Ectodermal cell (in vitro differentiated cells): Measurements from ENCODE around the gene RXRA.

Source experiments
- H3K27ac ChIP-seq: 2 replicates; pipeline ENCODE4 v1.7.0; 2013; ENCODE audit warnings: mild to moderate bottlenecking, low read depth, low read length; ENCODE audit not compliant: insufficient read depth, poor library complexity, severe bottlenecking
- H3K27me3 ChIP-seq: 2 replicates; pipeline ENCODE4 v1.7.0; 2013; ENCODE audit warnings: mild to moderate bottlenecking, low read length; ENCODE audit not compliant: insufficient read depth, control insufficient read depth, poor library complexity, severe bottlenecking
- H3K36me3 ChIP-seq: one replicate; pipeline ENCODE4 v1.7.0; 2013; ENCODE audit warnings: low read length; ENCODE audit not compliant: control insufficient read depth, insufficient read depth
- H3K4me1 ChIP-seq: one replicate; pipeline ENCODE4 v1.7.0; 2013; ENCODE audit warnings: low read length; ENCODE audit not compliant: control insufficient read depth, insufficient read depth
- H3K4me3 ChIP-seq: 2 replicates; pipeline ENCODE4 v1.7.0; 2013; ENCODE audit warnings: low read depth, low read length, control low read depth; ENCODE audit not compliant: insufficient read depth
- H3K9me3 ChIP-seq: 2 replicates; pipeline ENCODE4 v1.7.0; 2013; ENCODE audit warnings: mild to moderate bottlenecking, low read length, moderate library complexity; ENCODE audit not compliant: control insufficient read depth
- WGBS, 2 experiments: methylation state at CpG; one replicate each; pipeline ENCODE4 v1.1.7; 2013; ENCODE audit warnings: missing lambda C conversion rate in 2 of 2; 5-methylcytosine and 5-hydroxymethylcytosine counted together

RXRA gene

DNA sequence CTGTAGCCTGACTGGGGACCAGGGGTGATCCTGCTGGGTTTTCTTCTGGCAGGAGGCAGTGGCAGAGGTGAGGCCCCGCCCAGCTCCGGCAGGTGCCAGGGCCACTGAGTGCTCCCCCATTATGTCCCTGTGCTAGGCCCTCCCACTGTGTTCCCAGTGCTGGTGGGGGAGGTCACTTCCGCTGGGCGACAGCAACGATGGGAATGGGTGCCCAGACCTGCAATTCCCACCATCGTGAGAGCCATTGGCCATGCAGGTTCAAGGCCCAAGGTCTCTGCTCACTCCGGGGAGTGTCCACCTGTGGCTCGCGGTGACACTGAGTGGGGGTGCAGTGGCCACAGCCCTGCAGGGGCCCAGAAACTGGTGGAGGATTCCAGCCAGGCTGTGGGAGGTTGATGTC lies 98.6 kb downstream of the RXRA start:
- peaks cover 3% of the 10 kb centered on the region for H3K36me3 ChIP-seq
- H3K9me3 ChIP-seq, result no peaks in the 10 kb centered on the region
- peak overlapping the region; percentile 36 for H3K27ac ChIP-seq
- 93% methylated on average over 9 of the region's 9 CpGs for WGBS, 2 experiments
- H3K4me3 ChIP-seq, result no peak overlapping the region
- no peaks in the 10 kb centered on the region for H3K4me1 ChIP-seq
- H3K27me3 ChIP-seq, result no peaks in the 10 kb centered on the region

DNA sequence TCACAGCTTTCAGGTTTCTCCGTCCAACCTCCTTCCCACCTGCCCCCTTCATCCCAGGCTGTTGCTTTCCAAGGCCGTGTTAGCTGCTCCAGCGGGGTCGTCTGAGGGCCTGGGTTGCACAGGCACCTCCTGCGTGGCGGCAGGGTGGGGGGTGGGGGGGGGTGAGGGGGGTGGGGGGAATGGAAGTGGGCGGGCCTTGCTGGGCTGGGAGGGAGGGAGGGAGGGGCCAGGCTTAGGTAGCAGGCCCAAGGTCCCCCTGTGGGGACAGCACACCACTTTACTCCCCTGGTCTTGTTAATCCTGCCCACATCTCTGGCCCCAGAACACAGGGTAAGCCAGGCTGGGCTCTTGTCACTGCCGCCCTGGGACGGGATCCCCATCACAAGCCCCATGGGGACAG lies 99.1 kb downstream of the RXRA start:
- no peaks in the 10 kb centered on the region for H3K4me1 ChIP-seq
- WGBS, 2 experiments, result 68 to 71% methylated on average over 4 to 5 of the region's 9 CpGs
- H3K4me3 ChIP-seq, result no peak overlapping the region
- H3K9me3 ChIP-seq, result no peaks in the 10 kb centered on the region
- H3K36me3 ChIP-seq, result peaks cover 3% of the 10 kb centered on the region
- no peaks in the 10 kb centered on the region for H3K27me3 ChIP-seq
- H3K27ac ChIP-seq, result no peak overlapping the region

DNA sequence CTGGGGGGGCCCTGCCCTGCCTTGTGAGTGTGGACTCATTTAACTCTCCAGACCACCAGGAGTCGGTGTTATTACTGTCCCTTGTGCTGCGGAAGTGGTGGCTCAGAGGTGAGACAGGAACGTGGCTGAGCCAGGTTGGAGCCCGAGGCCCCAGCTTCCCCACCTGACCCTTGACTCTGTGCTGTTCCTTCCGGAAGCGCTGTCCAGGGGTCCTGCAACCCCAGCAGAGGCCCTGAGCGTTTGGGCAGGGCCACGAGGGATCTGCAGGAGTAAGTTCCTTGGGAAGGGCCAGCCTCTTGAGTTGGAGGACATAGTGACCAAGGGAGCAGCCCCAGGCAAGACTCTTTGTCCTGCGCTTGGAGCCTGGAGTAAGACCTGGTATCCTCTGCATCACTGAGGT lies 99.6 kb downstream of the RXRA start:
- 93 to 94% methylated on average over 9 of the region's 9 CpGs for WGBS, 2 experiments
- Histone ChIP-seq H3K4me3 (no peak overlapping the region), H3K36me3 (peaks cover 3% of the 10 kb centered on the region), H3K27ac (no peak overlapping the region), H3K27me3 (no peaks in the 10 kb centered on the region), H3K4me1 (no peaks in the 10 kb centered on the region), H3K9me3 (no peaks in the 10 kb centered on the region)

DNA sequence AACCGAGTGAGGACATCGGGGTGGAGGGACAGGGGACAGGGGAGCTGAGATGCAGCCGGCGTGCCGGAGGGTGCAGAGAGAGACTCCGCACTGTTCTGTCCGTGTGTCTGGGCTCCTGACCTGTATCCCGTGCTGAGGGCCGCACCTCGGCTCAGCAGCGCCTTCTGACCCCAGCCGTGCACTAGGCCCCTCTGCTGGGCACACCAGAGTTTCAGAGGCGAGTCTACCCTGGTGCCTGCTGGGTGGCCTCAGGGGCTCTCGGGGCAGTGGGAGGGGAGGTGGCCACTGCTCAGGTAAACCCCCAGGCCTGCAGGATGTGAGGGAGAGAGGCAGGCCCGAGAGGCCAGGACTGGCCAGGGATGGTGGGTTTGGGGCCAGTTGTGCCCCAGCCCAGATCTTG lies 100.2 kb downstream of the RXRA start:
- H3K4me3 ChIP-seq, result no peak overlapping the region
- H3K4me1 ChIP-seq, result no peaks in the 10 kb centered on the region
- no peaks in the 10 kb centered on the region for H3K9me3 ChIP-seq
- WGBS, 2 experiments, result 94 to 95% methylated on average over 15 of the region's 15 CpGs
- H3K36me3 ChIP-seq, result no peaks in the 10 kb centered on the region
- H3K27me3 ChIP-seq, result no peaks in the 10 kb centered on the region
- H3K27ac ChIP-seq, result no peak overlapping the region

DNA sequence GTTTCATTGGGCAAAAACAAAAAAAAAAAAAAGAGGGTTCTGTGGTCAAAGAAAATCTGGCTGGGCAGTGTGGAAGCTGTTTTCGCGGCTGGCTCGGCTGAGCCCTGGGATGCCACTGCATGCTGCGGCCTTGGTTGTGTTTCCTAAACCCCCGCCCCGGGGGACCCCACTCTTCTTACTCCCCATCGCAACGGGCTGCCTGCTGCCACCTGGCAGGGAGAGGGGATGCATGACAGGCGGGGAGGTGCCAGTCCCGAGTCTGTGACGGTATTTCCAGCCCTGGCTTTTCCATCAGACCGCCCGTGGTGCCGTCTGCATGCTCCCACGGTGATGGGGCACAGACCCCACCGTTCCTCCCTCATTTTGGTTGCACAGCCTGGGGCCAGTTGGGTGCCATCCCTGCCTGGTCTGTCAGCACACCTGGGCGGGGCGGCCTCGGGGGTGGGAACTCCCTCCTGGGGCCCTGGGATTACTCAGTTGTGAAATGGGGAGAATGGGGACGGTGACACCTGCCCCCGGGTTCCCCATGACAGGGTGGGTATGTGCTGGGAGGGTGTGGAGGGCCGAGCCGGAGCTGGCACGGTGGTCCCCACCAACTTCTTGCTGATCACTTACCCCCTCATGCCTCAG lies 101.0 kb downstream of the RXRA start:
- no peaks in the 10 kb centered on the region for H3K27me3 ChIP-seq
- 92 to 94% methylated on average over 23 to 24 of the region's 24 CpGs for WGBS, 2 experiments
- H3K36me3 ChIP-seq, result no peaks in the 10 kb centered on the region
- no peak overlapping the region for H3K27ac ChIP-seq
- H3K4me1 ChIP-seq, result no peaks in the 10 kb centered on the region
- H3K4me3 ChIP-seq, result no peak overlapping the region
- no peaks in the 10 kb centered on the region for H3K9me3 ChIP-seq

DNA sequence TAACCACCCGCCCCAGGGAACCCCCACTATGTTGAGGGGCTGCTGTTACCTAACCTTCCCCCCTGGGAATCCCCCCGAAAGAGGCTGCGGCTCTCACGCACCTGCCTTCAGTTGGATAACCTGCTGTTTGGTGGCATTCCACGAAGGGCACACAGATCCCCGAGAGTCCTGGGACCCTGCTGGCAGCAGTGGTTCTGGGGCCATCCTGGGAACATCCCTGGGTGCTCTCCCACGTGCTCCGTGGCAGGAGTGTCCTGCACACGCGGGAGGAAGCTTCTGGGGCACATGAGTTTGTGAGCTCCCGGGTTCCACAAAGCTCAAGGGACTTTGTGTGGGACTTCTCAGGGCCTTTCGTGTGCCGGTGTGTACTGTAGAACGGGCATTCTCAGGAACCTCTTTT lies 102.3 kb downstream of the RXRA start:
- H3K27me3 ChIP-seq, result no peaks in the 10 kb centered on the region
- H3K36me3 ChIP-seq, result no peaks in the 10 kb centered on the region
- WGBS, 2 experiments, result 94 to 97% methylated on average over 14 of the region's 14 CpGs
- H3K4me1 ChIP-seq, result no peaks in the 10 kb centered on the region
- H3K9me3 ChIP-seq, result no peaks in the 10 kb centered on the region
- no peak overlapping the region for H3K4me3 ChIP-seq
- H3K27ac ChIP-seq, result no peak overlapping the region

DNA sequence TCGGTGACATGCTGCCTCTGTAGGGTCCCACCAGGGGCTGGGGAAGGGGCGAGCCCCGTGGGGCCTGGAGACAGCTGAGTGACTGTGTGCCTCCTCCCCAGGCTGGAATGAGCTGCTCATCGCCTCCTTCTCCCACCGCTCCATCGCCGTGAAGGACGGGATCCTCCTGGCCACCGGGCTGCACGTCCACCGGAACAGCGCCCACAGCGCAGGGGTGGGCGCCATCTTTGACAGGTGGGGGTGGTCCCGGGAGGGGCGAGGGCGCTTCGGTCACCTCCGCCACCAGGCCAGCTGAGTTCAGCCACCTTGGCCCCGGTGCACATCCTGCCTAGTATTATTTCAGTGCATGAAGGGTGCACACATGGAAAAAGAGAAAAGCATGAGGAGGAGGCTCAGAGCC lies 102.8 kb downstream of the RXRA start:
- 91 to 92% methylated on average over 20 of the region's 20 CpGs for WGBS, 2 experiments
- H3K9me3 ChIP-seq, result no peaks in the 10 kb centered on the region
- no peaks in the 10 kb centered on the region for H3K27me3 ChIP-seq
- H3K4me3 ChIP-seq, result no peak overlapping the region
- no peaks in the 10 kb centered on the region for H3K36me3 ChIP-seq
- no peaks in the 10 kb centered on the region for H3K4me1 ChIP-seq
- H3K27ac ChIP-seq, result no peak overlapping the region

DNA sequence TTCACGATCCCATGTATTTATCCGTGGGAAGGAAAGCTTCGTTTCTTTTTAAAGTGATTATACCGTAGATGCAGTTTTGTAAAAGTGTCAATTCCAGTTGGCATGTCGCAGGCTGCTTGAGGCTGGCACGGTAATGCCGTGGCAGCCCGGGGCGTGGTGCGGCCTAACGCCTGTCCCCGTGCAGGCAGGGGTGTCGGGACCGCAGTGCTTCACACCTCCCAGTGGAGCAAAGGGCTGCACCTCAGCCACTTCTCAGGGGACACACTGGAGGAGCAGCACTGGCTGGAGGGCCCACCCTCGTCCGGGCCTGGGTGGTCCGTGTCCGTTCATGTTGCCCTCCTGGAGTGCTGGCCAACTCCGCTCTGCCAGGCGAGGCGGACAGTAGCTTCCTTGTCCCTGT lies 103.2 kb downstream of the RXRA start:
- Histone ChIP-seq H3K4me3 (no peak overlapping the region), H3K27me3 (no peaks in the 10 kb centered on the region), H3K36me3 (no peaks in the 10 kb centered on the region), H3K9me3 (no peaks in the 10 kb centered on the region), H3K4me1 (peaks cover 4% of the 10 kb centered on the region), H3K27ac (no peak overlapping the region)
- WGBS, 2 experiments, result 96 to 97% methylated on average over 21 of the region's 21 CpGs

DNA sequence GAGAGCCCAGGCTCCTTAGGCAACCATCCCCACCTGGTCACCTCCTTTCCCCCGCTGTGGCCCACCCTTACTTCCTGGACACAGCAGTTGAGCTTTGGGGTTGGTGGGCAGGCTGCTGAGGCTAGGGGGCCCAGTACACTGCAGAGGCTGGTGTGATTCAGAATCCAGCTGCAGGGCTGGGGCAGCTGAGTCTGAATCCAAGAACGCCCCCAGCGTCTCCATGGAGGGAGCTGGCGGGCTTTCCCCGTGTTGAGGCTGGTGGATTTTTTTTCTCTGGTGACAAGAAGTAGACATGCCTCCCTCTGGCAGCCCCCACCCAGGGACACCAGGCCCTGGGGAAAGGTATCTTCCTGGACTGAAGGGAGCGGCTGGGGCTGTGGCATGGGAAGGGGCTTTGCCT lies 104.8 kb downstream of the RXRA start:
- H3K4me3 ChIP-seq, result no peak overlapping the region
- H3K27me3 ChIP-seq, result no peaks in the 10 kb centered on the region
- no peak overlapping the region for H3K27ac ChIP-seq
- H3K4me1 ChIP-seq, result peaks cover 15% of the 10 kb centered on the region
- 91 to 94% methylated on average over 6 of the region's 6 CpGs for WGBS, 2 experiments
- H3K36me3 ChIP-seq, result no peaks in the 10 kb centered on the region
- no peaks in the 10 kb centered on the region for H3K9me3 ChIP-seq

DNA sequence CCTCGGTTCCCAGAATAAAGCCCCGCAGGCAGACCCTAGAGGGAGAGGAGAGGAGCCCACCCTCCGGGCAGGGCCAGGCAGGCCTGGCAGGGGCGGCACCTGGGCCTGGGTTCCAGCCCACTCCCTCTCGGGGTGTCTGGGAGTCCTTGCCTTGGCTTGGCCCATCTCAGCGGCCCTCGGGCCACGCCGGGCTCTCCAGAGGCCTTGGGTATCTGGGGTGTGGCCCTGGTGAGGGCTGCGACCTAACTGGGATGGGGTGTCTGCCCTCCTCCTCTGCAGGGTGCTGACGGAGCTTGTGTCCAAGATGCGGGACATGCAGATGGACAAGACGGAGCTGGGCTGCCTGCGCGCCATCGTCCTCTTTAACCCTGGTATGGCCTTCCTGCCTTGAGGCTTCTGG lies 105.4 kb downstream of the RXRA start:
- no peak overlapping the region for H3K27ac ChIP-seq
- H3K36me3 ChIP-seq, result no peaks in the 10 kb centered on the region
- H3K27me3 ChIP-seq, result no peaks in the 10 kb centered on the region
- H3K9me3 ChIP-seq, result no peaks in the 10 kb centered on the region
- no peak overlapping the region for H3K4me3 ChIP-seq
- WGBS, 2 experiments, result 94% methylated on average over 16 of the region's 16 CpGs
- H3K4me1 ChIP-seq, result peaks cover 18% of the 10 kb centered on the region

DNA sequence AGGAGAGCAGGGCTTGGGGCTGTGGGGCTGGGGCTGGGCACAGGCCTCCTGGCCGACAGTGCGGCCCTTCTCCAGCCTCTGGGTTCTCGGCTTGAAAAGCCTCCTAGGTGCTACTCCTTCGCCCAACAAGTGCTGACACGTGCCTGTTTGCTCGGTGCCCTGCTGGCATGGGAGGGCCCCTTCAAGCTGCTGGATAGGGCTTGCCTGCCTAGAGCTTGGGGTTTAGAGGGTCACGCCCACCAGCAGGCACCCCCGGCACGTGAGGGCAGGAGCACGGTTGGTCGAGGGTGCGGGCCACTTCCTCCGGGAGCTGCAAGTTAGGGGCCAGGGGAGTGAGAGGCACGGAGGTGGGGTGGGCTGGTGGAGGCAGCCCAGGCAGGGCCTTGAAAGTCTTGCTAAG lies 106.2 kb downstream of the RXRA start:
- whole genome bisulfite sequencing, 2 experiments, result 93 to 94% methylated on average over 14 of the region's 14 CpGs
- no peak overlapping the region for H3K4me3 ChIP-seq
- H3K9me3 ChIP-seq, result no peaks in the 10 kb centered on the region
- H3K4me1 ChIP-seq, result peaks cover 26% of the 10 kb centered on the region
- no peak overlapping the region for H3K27ac ChIP-seq
- H3K27me3 ChIP-seq, result no peaks in the 10 kb centered on the region
- no peaks in the 10 kb centered on the region for H3K36me3 ChIP-seq
